Stimulated activated CD4-positive, alpha-beta T cell treated with anti-CD3 and anti-CD28 coated beads, Interleukin-12 subunit alpha, Interleukin-12 subunit beta, amount 100 ng/mL, for 48 hours (primary cell): ENCODE results near the gene HSBP1L1.
"Not testable (repeated sequence)": the region's sequence is repeated elsewhere in the genome, so short reads cannot be mapped to it uniquely, and the experiment has no call there.

Experiments used
- DNase-seq, 3 donors: peaks; one replicate each; pipeline ENCODE4 v3.0.0-alpha.2; 2020; ENCODE audit warnings: low read depth in 2 of 3, low spot score in 1 of 3

The HSBP1L1 gene

GRCh38 chr18:79960161-79960801, 4.2 kb upstream of the HSBP1L1 start:
- DNase-seq = not testable (repeated sequence)

GRCh38 chr18:79960921-79961526, 3.4 kb upstream of the HSBP1L1 start:
- DNase-seq = no peak

GRCh38 chr18:79961527-79962291, 2.7 kb upstream of the HSBP1L1 start:
- no peak for DNase-seq

- no peak for DNase-seq
These were observed 2.1 kb upstream of the HSBP1L1 start for GRCh38 chr18:79962311-79962710.

- DNase-seq = peak in 2 of 3 donors; percentile 37 to 52
These were observed 1.4 kb upstream of the HSBP1L1 start for GRCh38 chr18:79962835-79963657.

GRCh38 chr18:79963658-79964329, 649 bp upstream of the HSBP1L1 start:
- no peak for DNase-seq

GRCh38 chr18:79965119-79965902, 868 bp downstream of the HSBP1L1 start:
- DNase-seq = no peak

- DNase-seq = no peak
These were observed 6.1 kb downstream of the HSBP1L1 start for GRCh38 chr18:79970419-79971133.

GRCh38 chr18:79971211-79971952, 6.9 kb downstream of the HSBP1L1 start:
- DNase-seq = no peak

- no peak for DNase-seq
These were observed 7.5 kb downstream of the HSBP1L1 start for GRCh38 chr18:79971986-79972385.

- no peak for DNase-seq
These were observed 8.3 kb downstream of the HSBP1L1 start for GRCh38 chr18:79972720-79973119.

- DNase-seq = no peak
These were observed 9.1 kb downstream of the HSBP1L1 start for GRCh38 chr18:79973517-79973916.

- DNase-seq = no peak
These were observed 9.7 kb downstream of the HSBP1L1 start for GRCh38 chr18:79974025-79974654.

GRCh38 chr18:79975043-79975442, 10.6 kb downstream of the HSBP1L1 start:
- DNase-seq = no peak

- no peak for DNase-seq
These were observed 11.7 kb downstream of the HSBP1L1 start for GRCh38 chr18:79975985-79976680.

- no peak for DNase-seq
These were observed 15.4 kb downstream of the HSBP1L1 start for GRCh38 chr18:79979843-79980242.

- DNase-seq = no peak
These were observed 16.1 kb downstream of the HSBP1L1 start for GRCh38 chr18:79980585-79980984.

- no peak for DNase-seq
These were observed 18.3 kb downstream of the HSBP1L1 start for GRCh38 chr18:79982736-79983135.
